Brain microvascular endothelial cell (primary cell): ENCODE measurements around the gene PLA2G15.

Source experiments
- DNase-seq: peaks from one replicate; pipeline ENCODE4 v3.0.0-alpha.2; 2020
- H3K27ac ChIP-seq: fragments of 250-450 bp; sonication (Bioruptor Pico); 2 replicates; pipeline ENCODE4 v1.5.1; 2020; ENCODE audit warnings: mild to moderate bottlenecking, moderate library complexity
- H3K27me3 ChIP-seq: fragments of 250-450 bp; sonication (Bioruptor Pico); replicated peaks from 2 replicates; pipeline ENCODE4 v1.5.1; 2020; ENCODE audit warnings: mild to moderate bottlenecking
- H3K36me3 ChIP-seq: fragments of 250-450 bp; sonication (Bioruptor Pico); replicated peaks from 2 replicates; pipeline ENCODE4 v1.5.1; 2020; ENCODE audit warnings: mild to moderate bottlenecking
- H3K4me3 ChIP-seq: 2 replicates; pipeline ENCODE4 v1.5.1; 2011; ENCODE audit warnings: low read depth, mild to moderate bottlenecking, control low read depth, low read length, moderate library complexity
- in situ Hi-C: cut with HindIII; loops from 2 replicates; pipeline ENCODE4 v1.10.0; 2017; ENCODE audit warnings: low sequenced_read_pairs, low pct_ligation_motif_present
- TF ChIP-seq, protein P1 (sequence below): IDR thresholded peaks from 2 replicates; pipeline ENCODE4 v1.5.1; 2011; ENCODE audit warnings: low read depth, mild to moderate bottlenecking, moderate library complexity, low read length, control low read depth, inconsistent platforms; ENCODE audit errors: missing control alignments

The PLA2G15 gene

DNA sequence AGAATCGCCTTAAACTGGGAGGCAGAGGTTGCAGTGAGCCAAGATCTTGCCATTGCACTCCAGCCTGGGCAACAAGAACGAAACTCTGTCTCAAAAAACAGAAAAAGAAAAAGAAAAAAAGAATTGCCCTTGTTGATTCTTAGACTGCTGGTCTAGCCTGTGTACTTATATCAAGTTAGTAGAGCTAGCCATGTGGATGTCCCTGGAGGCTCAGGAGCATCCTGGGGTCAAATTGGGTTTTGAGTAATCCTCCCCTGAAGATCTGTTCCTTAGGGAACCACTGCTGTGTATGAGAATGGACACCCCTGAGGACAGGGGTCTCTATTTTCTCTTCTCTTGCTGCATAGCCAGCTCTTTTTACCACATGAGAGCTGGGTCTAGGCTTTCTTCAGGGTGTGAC is 44.0 kb downstream of the PLA2G15 start:
- TF ChIP-seq, protein P1, sequence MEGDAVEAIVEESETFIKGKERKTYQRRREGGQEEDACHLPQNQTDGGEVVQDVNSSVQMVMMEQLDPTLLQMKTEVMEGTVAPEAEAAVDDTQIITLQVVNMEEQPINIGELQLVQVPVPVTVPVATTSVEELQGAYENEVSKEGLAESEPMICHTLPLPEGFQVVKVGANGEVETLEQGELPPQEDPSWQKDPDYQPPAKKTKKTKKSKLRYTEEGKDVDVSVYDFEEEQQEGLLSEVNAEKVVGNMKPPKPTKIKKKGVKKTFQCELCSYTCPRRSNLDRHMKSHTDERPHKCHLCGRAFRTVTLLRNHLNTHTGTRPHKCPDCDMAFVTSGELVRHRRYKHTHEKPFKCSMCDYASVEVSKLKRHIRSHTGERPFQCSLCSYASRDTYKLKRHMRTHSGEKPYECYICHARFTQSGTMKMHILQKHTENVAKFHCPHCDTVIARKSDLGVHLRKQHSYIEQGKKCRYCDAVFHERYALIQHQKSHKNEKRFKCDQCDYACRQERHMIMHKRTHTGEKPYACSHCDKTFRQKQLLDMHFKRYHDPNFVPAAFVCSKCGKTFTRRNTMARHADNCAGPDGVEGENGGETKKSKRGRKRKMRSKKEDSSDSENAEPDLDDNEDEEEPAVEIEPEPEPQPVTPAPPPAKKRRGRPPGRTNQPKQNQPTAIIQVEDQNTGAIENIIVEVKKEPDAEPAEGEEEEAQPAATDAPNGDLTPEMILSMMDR: no peak
- in situ Hi-C loops: no loop called here
- H3K4me3 ChIP-seq: no peak overlapping the region
- H3K27ac ChIP-seq: no peak overlapping the region
- DNase-seq: no peak
- no peaks in the 10 kb centered on the region for H3K27me3 ChIP-seq
- peaks cover 55% of the 10 kb centered on the region for H3K36me3 ChIP-seq

DNA sequence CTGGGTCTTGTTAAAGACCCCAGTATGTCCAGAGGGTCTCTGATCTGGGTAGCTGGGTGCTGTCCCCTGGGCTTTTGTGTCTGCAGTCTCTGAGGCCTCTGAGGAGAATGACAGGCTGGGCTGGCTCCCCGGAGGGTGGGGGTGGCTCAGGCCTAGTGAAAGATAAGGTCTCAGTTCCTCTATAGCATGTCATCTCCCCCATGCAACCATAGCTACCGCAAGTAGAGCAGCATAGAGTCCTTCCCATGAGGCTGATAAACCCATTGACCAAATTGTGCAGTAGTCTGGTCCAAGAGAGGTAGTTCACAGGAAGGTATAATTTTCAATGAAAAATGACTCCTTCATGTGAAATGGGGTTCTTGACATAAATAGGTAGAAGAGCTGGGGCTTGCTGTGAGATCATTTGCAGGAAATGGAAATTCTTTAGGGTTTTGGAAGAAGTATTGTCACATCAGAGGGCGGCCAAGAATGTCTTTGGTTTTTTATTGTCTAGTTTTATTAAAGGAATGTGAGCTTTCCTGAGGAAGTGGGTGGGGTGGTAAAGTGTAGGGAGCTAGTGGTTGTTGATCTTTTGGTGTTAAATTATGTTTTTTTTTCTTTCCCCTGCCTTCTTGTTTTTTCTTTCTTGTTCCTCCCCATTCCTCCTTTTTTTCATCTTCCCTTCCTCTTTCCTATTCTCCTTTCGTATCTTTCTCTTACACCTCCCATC is 44.6 kb downstream of the PLA2G15 start:
- TF ChIP-seq, protein P1: no peak
- Histone ChIP-seq H3K4me3 (no peak overlapping the region), H3K36me3 (peaks cover 59% of the 10 kb centered on the region), H3K27ac (no peak overlapping the region), H3K27me3 (no peaks in the 10 kb centered on the region)
- in situ Hi-C loops: no loop called here
- DNase-seq: no peak

DNA sequence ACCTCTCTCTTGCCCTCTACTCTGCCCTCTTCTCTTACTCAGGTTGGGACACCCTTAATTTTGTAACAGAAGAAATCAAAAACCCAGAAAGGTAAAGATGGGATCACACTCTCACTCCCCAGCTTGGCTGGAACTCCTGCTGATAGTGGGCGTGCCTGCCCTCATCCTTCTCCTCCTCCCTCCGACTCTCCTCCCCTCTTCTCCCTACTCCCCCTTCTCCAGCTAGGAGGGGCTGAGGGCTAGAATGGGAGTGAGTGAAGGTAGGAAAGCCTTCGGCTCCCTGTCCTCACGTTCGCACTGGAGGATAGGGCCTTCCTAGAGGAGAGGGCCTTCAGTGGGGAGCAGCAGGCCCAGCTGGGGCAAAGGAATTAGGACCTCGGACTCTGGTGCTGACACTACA is 45.3 kb downstream of the PLA2G15 start:
- Histone ChIP-seq H3K27me3 (no peaks in the 10 kb centered on the region), H3K36me3 (peaks cover 58% of the 10 kb centered on the region), H3K27ac (no peak overlapping the region), H3K4me3 (no peak overlapping the region)
- no peak for DNase-seq
- TF ChIP-seq, protein P1: no peak
- in situ Hi-C loops: no loop called here

DNA sequence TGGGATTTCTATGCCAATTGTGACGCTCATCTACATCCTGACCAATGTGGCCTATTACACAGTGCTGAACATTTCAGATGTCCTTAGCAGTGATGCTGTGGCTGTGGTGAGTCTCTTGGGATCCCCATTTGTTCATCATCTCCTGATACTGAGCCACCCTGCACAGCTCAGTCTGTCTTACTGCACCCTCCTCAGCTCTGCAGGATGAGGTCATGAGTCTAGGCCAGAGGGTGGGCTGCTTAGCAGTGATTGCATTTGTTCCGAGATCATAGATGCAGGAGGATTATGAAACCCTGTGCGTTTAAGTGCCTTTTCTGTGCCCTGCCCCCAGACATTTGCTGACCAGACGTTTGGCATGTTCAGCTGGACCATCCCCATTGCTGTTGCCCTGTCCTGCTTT is 46.1 kb downstream of the PLA2G15 start:
- Histone ChIP-seq H3K27ac (no peak overlapping the region), H3K4me3 (no peak overlapping the region), H3K27me3 (no peaks in the 10 kb centered on the region), H3K36me3 (peaks cover 62% of the 10 kb centered on the region)
- DNase-seq: no peak
- TF ChIP-seq, protein P1: no peak
- in situ Hi-C loops: no loop called here

DNA sequence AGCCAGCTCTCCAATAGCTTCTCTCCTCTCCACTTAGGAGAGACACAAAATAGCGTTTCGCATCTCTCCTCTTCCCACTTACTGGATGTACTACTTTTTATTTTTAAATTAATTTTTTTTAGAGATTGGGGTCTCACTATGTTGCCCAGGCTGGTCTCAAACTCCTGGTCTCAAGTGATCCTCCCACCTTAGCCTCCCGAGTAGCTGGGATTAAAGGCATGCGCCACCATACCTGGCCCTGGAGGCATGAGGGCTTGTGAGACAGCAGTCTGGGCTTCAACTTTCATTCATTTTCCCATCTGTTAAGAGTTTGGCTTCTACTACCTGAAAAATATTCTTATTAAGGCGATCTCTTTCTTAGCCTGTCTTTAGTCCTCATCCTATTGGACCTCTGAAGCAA is 47.3 kb downstream of the PLA2G15 start:
- no peak overlapping the region for H3K4me3 ChIP-seq
- no peak for DNase-seq
- no peaks in the 10 kb centered on the region for H3K27me3 ChIP-seq
- TF ChIP-seq, protein P1: no peak
- H3K27ac ChIP-seq: no peak overlapping the region
- in situ Hi-C loops: no loop called here
- H3K36me3 ChIP-seq: peaks cover 65% of the 10 kb centered on the region

DNA sequence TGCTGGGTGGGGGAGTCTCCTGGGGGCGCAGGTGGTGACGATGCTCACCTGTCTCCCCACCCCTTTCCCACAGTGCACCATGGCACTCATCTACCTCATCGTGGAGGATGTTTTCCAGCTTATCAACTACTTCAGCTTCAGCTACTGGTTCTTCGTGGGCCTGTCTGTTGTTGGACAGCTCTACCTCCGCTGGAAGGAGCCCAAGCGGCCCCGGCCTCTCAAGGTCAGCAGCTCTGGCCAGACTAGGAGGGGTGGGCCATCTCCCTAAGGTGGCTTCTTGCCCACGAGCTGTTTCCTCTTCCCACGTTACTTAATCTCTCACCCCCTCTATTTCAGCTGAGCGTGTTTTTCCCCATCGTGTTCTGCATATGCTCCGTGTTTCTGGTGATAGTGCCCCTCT is 51.1 kb downstream of the PLA2G15 start:
- TF ChIP-seq, protein P1: no peak
- Histone ChIP-seq H3K36me3 (peaks cover 84% of the 10 kb centered on the region), H3K4me3 (no peak overlapping the region), H3K27ac (no peak overlapping the region), H3K27me3 (no peaks in the 10 kb centered on the region)
- no peak for DNase-seq
- in situ Hi-C loops: no loop called here
